ENCODE measurements around the gene PXYLP1.
A peak's percentile ranks its signal among the peaks of the same experiment; 100 is the strongest.

Gene PXYLP1

DNA sequence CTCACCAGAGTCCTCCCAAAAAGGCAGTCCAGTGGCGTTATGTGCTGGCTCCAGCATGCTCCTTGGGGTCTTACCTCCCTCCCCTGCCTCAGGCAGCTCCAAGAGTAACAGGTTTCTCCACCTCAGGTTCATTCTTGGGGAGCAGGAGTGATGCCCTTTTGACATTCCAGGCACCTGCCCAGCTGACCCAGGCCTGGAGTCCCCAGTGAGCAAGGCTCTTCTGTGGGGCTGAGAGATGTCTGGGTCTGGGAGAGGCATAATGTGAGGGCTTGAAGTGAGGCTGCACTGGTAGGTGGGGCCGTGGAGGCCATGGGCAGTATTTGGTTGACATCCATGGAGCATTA, 15.3 kb downstream of the PXYLP1 start:
- DNase-seq (ENCODE audit: insufficient read length, low spot score), result no peak
- FAIRE-seq, result no peak

DNA sequence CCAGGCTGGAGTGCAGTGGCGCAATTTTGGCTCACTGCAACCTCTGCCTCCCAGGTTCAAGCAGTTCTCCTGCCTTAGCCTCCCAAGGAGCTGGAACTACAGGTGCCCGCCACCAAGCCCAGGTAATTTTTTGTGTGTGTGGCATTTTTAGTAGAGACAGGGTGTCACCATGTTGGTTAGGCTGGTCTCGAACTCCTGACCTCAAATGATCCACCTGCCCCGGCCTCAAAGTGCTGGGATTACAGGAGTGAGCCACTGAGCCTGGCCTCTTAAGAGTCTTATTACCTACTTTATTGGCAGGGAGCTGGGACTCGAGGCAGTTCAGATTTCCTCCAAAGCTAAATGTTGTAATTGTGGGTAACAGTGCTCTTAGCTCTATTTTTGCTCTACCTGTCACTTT, 16.4 kb downstream of the PXYLP1 start:
- FAIRE-seq (no peak), DNase-seq (ENCODE audit: insufficient read length, low spot score) (no peak)

DNA sequence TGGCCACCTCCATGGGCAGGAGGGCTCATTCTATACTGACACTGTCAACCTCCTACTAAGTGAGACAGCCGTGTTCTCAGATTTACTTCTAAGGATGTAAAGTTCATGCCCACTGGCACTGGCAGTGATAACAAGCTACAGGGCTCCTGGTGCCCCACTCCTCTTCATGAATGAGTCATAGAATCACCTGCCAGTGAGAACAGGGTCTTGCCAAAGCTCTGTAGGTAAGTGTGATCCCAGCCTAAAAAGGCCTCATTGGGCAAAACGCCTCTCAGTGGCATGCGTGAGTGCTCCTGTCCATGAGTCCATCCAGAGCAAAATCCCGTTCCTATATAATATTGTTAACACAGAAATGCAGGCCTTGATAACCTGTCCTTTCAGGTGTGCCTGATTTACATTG, 17.4 kb downstream of the PXYLP1 start:
- FAIRE-seq, result no peak

DNA sequence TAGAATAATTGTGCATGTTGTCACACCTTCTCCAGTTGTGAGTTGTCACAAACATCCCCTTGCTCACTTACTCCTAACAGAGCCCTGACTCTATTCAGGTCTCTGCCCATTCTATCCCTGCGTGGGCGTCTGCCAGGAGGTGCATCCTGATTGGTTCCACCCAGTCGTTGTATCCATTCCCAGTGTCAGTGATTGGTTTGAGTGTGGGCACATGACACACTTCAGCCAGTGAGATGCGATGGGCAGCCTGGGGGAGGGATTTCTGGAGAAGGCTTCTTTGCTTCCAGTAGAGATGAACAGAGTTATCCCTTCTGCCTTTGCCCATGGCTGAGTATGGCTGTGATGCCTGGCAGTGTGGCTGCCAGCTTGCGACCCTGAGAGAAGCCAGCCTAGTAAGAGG, 18.7 kb downstream of the PXYLP1 start:
- DNase-seq (ENCODE audit: insufficient read length, low spot score) (no peak), FAIRE-seq (no peak)

More for the DNA sequence above, 17.4 kb downstream of the PXYLP1 start:
- DNase-seq (ENCODE audit: insufficient read length, low spot score), result no peak

DNA sequence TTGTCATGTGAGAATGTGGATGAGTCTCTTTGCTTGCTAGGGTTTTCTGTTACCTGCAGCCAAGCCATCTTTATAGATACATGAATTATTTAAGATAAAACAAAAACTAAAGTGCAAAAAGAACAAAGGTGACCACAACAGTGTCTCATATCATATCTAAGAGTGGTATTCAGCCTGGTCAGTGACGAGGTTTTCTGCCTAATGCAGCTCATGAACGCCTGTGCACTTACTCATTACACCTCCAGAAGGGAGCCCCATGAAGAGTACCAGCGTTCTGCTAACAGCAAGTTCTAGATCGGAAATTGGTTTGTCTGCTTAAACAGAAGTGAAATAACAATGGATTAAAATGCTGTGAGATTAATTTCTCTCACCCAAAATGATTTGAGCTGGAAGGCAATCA, 19.2 kb downstream of the PXYLP1 start:
- no peak for FAIRE-seq
- DNase-seq (ENCODE audit: insufficient read length, low spot score), result no peak

DNA sequence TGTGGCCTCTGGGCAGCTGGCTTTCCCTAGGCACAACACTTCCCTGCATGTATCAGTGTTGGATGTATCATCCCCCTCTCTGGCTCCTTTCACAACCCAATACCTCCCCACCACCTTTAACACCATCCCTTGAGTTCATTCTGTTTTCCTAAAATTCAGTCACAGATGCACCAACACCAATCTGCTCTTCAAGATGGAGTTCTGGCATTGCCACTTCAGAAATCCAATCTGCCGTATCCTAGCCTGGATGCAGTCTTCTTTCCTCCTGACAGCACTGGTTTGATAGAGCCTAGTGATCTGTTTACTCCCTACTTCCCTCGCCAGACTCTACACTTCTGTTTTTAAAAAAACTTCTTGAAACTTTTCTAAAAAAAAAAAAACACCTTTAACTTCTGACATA, 21.7 kb downstream of the PXYLP1 start:
- no peak for FAIRE-seq

DNA sequence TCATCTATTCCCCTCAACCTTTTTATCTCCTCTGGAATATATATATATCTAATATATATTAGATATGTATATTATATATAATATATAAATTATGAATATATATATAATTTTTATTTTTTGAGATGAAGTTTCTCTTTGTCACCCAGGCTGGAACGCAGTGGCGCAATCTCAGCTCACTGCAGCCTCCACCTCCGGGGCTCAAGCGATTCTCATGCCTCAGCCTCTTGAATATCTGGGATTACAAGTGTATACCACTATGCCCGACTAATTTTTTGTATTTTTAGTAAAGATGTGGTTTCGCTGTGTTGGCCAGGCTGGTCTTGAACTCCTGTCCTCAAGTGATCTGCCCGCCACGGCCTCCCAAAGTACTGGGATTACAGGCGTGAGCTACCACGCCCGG, 22.2 kb downstream of the PXYLP1 start:
- DNase-seq (ENCODE audit: insufficient read length, low spot score) (no peak), FAIRE-seq (no peak)

More for the DNA sequence above, 21.7 kb downstream of the PXYLP1 start:
- DNase-seq (ENCODE audit: insufficient read length, low spot score), result no peak

DNA sequence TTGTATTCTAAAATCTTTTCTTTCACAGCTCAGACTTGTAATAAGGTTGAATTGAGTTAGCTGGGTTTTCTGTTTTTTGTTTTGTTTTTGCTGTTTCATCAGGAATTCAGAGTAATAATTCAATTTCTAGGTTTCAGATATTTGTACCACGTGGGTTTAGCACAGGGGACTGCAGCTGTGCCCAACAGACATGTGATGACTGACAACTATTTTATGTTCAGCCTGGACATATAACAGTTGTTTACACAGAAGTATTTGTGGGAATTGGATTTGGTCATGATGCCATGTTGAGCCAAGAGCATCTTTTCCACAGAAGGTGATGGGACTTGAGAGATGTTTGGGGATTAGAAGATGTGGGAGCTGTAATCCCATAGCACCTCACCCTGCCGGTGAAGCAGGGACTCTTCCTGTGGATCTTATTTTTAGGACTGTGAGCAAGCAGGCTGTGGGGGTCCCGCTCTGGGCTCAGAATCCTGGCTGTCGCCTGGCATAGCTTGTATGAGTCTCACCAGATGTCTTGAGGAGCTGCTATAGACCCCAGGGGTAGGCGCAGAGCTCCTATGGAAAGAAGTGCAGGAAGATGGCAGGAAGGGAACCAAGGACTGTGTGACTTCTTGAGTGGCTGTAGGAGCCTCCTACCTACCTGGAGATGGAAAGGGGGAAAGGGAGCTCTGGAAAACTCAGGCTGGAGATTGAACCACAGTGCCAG, 23.7 kb downstream of the PXYLP1 start:
- no peak for DNase-seq (ENCODE audit: insufficient read length, low spot score)
- no peak for FAIRE-seq

DNA sequence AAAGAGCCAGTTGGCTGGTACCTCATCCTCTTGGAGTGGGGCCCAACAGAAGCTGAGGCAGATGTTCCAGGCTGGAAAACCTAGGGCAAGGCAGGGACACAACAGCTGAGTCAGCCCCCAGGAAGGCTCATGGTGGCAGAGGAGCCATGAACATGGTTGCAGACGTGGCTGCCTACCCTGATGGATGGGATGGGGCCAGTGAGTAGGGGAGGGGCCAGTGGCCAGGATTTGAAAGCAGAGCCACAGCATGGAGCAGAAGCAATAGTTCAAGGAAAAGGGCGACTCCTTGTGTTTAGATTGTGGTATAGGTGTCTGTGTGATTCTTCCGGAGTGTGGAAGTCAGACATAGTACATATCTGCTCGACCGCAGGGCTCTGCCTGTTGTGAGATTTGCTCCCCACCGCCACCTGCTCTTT, 24.2 kb downstream of the PXYLP1 start:
- no peak for FAIRE-seq
- no peak for DNase-seq (ENCODE audit: insufficient read length, low spot score)

DNA sequence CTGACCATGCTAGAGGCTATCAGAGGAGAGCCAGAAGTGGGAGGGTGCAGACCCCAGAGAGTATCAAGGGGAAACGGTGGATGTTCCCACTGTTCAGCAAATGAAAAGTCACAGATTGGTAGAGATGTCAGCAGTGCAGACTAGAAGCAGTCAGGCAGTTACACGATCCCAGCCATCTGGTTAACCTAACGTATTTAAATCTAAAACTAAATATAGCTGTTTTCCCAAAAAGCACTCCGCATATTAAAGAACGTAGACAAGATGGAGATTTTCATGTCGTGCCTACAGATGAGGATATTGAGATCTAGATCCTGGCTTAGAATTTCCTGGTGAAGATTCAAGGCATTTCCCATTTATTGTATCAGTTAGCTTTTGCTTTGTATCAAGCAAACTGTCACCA, 25.2 kb downstream of the PXYLP1 start:
- FAIRE-seq (no peak), DNase-seq (ENCODE audit: insufficient read length, low spot score) (no peak)

DNA sequence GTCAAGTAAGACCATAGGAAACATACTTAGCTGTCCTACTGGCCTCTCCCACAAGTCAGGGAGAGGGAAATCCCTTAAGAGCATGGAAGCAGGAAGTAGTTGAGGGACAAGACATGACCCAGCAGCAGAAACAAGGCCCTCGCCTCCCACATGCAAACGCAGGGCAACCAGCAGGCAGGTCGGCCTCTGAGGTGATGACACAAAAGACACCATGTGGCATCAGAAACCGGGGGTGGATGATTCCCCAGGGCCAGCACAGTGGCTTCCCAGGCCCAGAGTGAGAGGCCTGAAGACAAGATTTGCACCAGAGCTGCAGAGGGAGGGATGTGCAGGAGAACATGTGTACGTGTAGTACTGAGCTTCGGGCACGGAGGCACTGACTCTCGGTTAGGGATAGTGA, 26.3 kb downstream of the PXYLP1 start:
- DNase-seq (ENCODE audit: insufficient read length, low spot score) (no peak), FAIRE-seq (no peak)

DNA sequence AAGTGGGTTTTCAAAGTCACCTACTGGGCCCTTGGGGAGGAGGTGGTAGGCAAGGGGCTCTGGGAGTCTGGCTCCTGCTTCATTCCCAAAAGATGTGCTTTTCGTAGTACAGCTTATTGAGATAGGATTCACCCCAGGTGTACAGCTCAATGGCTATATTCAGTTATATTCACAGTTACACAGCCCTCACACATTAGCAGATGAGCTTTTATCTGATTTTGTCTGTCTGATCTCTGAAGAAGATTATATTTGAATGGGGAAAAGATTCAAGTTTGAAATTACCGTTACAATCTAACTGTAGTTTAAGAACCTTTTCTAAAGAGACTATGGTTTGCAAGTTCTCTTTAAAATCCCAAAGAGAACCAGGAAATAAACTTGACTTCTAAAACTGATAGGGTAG, 27.3 kb downstream of the PXYLP1 start:
- no peak for DNase-seq (ENCODE audit: insufficient read length, low spot score)
- FAIRE-seq, result no peak

DNA sequence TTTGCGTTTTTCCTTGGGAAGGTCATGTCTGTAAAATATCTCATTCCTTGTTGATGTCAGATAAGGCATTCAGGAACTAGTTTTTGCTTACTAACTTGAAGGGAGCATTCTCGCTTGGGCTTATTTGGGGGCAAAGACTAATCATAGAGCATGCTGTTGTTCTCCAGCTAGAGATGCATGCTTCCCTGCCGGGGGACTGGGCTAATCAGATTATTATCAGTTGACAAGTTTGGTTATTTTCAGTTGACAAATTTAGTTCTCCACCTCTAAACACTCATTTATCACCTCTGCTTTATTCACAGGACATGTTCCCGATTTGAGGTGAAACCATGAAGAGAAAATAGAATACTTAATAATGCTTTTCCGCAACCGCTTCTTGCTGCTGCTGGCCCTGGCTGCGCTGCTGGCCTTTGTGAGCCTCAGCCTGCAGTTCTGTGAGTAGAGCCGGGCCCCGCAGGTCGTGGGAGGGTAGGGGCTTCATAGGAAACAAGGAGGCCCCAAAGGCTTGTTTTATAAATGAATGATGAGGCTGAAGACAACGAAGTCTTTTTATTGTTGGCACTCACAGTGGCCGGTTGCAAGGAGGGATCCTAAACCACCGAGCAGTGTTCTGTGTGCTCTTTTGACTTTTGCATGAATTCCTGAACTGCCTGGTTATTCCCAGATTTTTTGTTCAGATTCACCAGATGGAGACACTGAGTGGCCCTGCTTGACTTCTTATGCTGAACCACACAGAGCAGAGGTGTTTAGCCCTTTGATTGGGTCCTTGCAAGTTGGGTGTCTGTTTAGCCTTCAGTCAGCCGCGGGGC, 28.4 kb downstream of the PXYLP1 start:
- FAIRE-seq (no peak), DNase-seq (ENCODE audit: insufficient read length, low spot score) (no peak)

DNA sequence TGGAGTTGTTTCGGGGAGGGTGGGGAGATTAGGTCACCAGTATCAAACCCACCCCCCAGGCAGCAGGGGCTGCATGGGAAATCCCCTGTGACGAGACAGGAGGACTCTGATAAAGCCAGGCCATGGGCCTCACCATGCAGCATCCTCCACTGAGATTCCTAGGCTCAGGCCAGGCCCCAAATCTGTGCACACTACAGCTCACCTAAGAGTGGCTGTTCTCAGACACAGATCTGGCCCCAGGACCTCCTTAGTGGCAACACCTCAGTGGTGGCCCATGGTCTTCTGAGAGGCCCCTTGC, 29.0 kb downstream of the PXYLP1 start:
- FAIRE-seq (no peak), DNase-seq (ENCODE audit: insufficient read length, low spot score) (no peak)

DNA sequence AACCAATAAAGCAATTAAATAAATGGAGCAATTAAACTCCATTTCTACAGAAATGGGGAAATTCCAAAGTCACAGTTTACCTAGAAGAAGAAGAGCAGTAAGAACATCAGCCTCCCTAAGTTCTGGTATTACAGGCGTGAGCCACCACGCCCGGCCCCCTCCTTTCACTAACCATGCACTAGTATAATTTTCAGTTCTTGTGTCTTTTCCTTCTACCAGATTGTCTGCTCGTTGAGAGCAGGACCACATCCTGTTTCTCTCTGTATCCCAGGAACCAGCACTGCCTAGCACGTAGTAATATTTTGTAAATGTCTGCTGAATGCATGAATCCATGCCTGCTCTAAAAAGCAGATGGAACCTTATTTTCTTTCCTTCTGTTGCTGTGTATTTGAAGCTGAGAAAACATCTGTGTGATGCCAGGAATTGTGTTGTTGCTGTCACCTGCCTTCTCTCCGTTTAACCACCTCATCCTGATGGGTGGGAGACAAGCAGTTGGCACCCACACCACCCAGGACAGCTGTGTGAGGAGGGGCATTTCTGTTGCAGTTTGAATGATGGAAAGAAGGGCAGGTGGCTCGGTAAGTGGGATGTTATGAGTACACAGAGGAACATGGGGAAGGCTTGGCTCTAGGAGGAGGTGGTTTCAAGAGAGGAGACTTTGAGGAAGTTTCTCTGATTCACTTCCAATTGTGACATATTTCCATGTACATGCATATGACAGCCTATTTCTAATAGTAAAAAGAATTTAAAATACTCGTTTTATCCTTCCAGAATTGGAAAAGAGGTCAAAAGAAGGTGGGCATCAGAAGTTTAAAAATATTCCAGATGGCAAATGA, 30.1 kb downstream of the PXYLP1 start:
- DNase-seq (ENCODE audit: insufficient read length, low spot score) (no peak), FAIRE-seq (no peak)

DNA sequence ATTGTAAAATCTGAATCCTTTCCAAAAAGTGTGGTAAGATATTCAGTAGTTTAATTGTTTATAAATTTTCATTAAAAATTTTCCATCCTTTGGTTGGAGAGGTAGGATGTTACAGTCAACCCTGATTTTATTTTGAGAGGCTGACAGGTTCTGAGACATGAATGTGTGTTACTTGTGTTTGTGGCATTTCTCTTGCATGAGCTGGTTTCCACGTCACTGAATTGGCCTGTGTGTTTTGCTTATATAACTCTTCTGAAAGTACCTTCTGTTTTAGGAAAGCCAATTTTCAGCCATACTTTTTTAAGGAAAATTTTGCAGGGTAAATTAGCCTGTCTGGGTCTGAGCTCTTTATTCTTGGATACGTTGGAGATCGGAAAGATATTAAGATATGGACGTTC, 30.7 kb downstream of the PXYLP1 start:
- DNase-seq (ENCODE audit: insufficient read length, low spot score) (no peak), FAIRE-seq (no peak)

DNA sequence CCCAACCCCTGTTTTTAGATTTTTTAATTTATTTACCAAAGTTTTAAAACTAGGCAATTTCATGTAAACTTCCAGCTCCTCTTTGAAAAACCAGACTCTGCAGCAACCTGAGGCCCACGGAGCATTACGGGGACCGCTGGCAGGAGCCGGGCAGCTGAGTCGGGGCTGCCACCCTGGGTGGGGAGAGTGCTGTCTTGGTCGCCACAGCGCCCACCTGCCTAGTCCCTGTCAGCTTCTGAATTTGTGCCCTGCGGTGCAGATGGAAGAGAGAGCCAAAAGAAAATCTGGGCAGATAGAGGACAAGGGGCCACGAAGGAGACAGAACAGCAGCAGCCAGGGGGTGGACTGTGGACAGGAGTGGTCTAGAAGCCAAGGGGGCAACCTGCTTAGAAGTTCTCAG, 34.6 kb downstream of the PXYLP1 start:
- DNase-seq (ENCODE audit: insufficient read length, low spot score), result no peak
- no peak for FAIRE-seq

DNA sequence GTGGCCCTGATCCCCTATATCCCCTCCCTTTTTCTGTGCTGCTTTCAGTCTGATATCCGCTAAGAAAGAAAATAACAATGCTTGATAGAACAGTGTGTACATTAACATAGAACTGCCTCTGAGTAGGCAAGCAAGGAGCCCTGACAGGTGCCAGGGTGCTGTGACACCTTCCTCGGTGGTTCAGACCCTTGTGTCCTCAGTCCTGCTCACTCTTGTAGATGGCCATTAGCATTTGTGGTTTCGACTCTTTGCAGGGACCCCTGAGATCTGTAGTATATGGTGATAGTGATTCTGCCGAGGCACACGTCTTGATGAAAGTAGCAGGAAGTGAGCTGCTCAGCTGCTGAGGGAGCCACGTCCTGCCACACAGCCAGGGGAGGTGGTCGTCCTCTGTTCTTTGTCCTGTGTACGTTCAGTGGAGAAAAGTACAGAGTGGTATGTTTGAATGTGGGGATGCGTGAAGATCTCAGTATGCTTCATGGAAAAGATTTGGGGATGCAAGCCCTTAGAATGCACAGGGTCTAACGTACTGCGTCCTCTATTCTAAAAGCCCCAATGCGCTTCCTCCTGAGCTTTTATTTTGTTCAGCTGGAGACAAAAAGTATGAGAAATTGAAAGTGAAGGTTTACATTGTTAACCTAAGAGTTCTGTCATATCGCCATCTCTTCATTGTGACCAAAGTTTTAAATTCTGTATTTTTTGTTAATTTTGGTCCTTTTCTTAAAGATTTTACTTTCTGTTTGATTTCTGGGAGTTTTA, 35.4 kb downstream of the PXYLP1 start:
- FAIRE-seq, result peak; percentile 91
- DNase-seq (ENCODE audit: insufficient read length, low spot score), result peak; percentile 41

DNA sequence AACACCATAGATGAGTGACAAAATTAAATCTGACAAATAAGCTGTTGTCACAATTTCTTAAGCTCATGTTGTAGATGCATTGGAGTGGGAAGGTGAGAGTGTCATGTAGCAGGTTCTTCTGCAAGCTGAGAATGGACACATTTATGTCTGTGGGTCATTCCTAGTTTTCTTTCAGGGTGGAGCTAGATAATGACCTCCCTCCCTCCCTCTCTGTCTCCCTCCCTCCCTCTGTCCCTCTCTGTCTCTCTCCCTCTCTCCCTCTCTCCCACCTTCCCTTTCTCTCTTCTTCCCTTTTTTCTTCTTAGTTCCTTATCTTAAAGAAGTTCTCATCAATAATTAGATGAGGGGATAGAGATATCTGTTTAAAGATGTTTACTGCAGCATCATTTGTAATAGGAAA, 36.0 kb downstream of the PXYLP1 start:
- peak; percentile 31 for FAIRE-seq
- no peak for DNase-seq (ENCODE audit: insufficient read length, low spot score)

DNA sequence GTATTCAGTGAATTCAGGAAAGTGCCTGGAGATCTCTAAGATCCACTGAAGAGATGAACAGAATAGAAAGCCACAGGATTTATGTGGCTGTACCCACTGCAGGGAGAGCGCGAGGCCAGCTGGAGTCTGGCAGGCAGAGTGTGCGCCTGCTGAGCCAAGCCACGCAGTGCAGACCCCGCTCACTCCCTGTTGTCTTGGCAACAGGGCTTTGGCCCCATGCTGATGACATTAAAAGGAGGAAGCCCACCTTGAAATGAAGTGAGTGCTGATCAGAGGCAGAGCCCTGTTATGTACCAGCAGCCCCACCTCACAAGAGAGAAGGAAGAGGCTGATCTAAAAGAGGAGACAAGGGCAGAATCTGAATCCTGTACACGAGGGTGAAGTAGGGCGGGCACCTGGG, 36.7 kb downstream of the PXYLP1 start:
- FAIRE-seq (no peak), DNase-seq (ENCODE audit: insufficient read length, low spot score) (no peak)

DNA sequence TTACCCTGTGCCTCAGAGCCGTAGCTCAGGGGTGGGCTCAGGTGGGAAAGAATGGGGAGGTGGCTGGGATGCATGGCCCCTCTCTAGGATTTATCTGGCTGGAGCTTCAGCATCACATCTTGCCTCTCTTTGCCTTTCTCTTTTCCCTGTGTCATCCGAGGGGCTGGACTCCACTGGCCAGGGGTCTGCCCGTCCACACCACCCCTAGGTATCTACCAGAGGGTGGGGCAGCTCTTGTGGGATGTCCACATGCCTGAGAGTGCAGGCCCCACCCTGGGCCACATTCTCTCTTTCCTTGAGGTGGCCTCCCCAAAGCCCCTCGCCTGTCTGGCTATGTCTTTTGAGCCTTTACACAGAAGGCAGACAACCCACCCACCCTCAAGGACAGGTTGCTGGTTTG, 37.2 kb downstream of the PXYLP1 start:
- no peak for FAIRE-seq
- no peak for DNase-seq (ENCODE audit: insufficient read length, low spot score)

All from GM19239 (cell line).